ENCODE data around the gene ACBD6. TPM values are rescaled to one million over a fixed set of nuclear protein-coding genes. Genes with fewer than 3 reads are reported as not detected.

ACBD6 gene
- total RNA-seq, 1 experiment from 2014 or later = 74.0 TPM

Small RNAs within 50 kb of the gene (small RNA-seq; reads per million reads assigned to genes)
- 0.12 reads per million for gene MIR3121
- gene RF00019 = not detected

Other genes with a start within 250 kb of the ACBD6 start
- gene OVAAL, start 56.4 kb upstream of the ACBD6 start, total RNA-seq (2014; rRNA removed; shearing (Covaris generic); ENCODE audit: low replicate concordance) = 3.6 and 4.2 TPM in 2 replicates
- 18.2 and 38.3 TPM in 2 replicates for gene XPR1, start 129.4 kb upstream of the ACBD6 start, total RNA-seq (2014; rRNA removed; shearing (Covaris generic); ENCODE audit: low replicate concordance)

Data from Karpas-422 (cell line).